Measurements from ENCODE around the gene CNBP. TPM values are rescaled to one million over a fixed set of nuclear protein-coding genes. Genes with fewer than 3 reads are reported as not detected.

CNBP gene
- total and polyA plus RNA-seq, 2 of the 4 experiments (the other 2 are of a cell fraction) = 217 to 223 TPM

DNA sequence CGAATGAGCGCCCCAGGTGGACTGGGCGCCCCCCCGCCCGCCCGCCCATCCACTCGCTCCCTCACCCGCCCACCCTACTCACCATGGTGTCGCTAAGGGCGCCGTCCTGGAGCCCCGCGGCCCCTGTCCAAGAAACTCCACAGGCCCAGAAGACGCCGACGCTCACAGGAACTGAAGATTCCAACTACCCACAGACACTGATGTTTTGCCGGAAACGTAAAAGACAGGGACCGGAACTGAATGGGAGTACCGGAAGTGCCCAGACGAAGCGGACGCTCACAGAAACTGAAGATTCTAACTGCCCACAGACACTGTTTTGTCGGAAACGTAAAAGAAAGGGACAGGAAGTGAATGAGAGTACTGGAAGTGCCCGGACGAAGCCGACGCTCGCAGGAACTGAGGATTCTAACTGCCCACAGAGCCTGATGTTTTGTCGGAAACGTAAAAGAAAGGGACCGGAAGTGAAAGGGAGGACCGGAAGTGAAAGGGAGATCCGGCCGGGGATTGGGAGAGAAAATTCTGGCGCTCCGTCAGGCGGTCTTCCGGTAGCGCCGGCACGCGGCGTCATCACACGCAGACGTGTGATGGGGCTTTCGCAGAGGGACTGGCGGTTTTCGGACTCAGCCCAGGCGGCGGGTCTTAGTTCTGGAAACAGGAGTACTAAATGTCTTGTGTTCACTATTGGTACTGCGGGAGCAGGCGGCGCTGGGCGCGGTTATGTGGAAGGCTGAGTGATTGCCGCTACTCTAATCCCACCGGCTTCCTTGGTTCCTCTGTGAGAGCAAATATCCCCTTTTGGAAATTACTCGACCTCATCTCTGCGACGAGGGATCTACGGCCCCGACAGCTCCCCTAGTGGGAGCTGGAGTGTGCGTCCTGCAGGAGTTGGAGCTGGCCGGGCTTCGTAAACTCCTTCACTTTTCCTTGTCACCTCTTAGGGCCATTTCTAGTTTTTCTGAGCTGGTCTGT, 22.5 kb downstream of the CNBP start, which contains the start of gene ISY1:
Gene ISY1 (minus strand): TSS at position 173 of the 969 bp plus-strand sequence. CDS start 88 bp downstream, at position 85.
- H2AFZ ChIP-seq (replicated peaks; ENCODE audit: low read length, poor library complexity) = peak within 1 kb of the TSS; percentile 99
- ChIA-PET CTCF (interaction anchor here (0.9 to 2.1 kb wide), 3 partner anchors 19 to 85 kb away, joined by 4 to 23 read pairs (median 8); no protein-coding TSS in a partner anchor), POLR2A (ENCODE audit: unreplicated experiment) (no interaction called here)
- peak within 1 kb of the TSS; percentile 99 for H3K4ac ChIP-seq (ENCODE audit: low read depth, low read length)
- H3K9me3 ChIP-seq (ENCODE audit: control insufficient read depth, insufficient read depth, low read length) = no peaks in the 10 kb centered on the region
- no peaks in the 10 kb centered on the region for H3K27me3 ChIP-seq (ENCODE audit: control insufficient read depth, insufficient read depth, low read length)
- H3K9me1 ChIP-seq (ENCODE audit: insufficient read depth, low read length) = 0 out of 2 replicates have a peak, but pooled peaks cover 4% of the 10 kb centered on the region
- H4K5ac ChIP-seq (ENCODE audit: low read depth, low read length) = peak within 1 kb of the TSS; percentile 97
- dilution Hi-C loops (cut with HindIII; ENCODE audit: low sequenced_read_pairs, unreplicated experiment) (no loop called here), in situ Hi-C loops (cut with MboI; ENCODE audit: low sequenced_read_pairs) (no loop called here), intact Hi-C loops (cut with micrococcal nuclease) (loop anchor here (1.0 kb wide), 3 partner anchors 84 to 191 kb away; partner anchors contain the start of gene COPG1)
- peaks cover 9% of the 10 kb centered on the region for H3K36me3 ChIP-seq (ENCODE audit: control insufficient read depth, insufficient read depth, low read length)
- H2BK5ac ChIP-seq (ENCODE audit: low read depth, low read length, poor library complexity, severe bottlenecking) = peak within 1 kb of the TSS; percentile 94
- peak within 1 kb of the TSS; percentile 99 for H3K56ac ChIP-seq (ENCODE audit: extremely low read depth, insufficient read depth, low read length)
- H3K79me1 ChIP-seq (ENCODE audit: low read depth in 1 of 2, low read length in 2 of 2) = peaks cover 9 to 39% of the 10 kb centered on the region in 2 experiments
- peak within 1 kb of the TSS; percentile 89 for H3K18ac ChIP-seq (ENCODE audit: low read depth, low read length)
- peak; percentile 87 for ATAC-seq (ENCODE audit: low read depth)
- H2AK9ac ChIP-seq (replicated peaks; ENCODE audit: low read depth, low read length, poor library complexity) = peak within 1 kb of the TSS; percentile 83
- peak within 1 kb of the TSS; percentile 89 for H3K14ac ChIP-seq (replicated peaks; ENCODE audit: low read depth, low read length)
- H2BK120ac ChIP-seq (ENCODE audit: low read depth, low read length) = peak within 1 kb of the TSS; percentile 94
- peak within 1 kb of the TSS; percentile 99 for H3K4me2 ChIP-seq (ENCODE audit: low read depth, low read length)
- H2AK5ac ChIP-seq (ENCODE audit: low read depth, low read length) = peak within 1 kb of the TSS; percentile 76
- peak; percentile 97 for DNase-seq
- H4K91ac ChIP-seq (ENCODE audit: insufficient read depth, low read depth, low read length) = peak within 1 kb of the TSS; percentile 97
- peak within 1 kb of the TSS; percentile 67 for H3K4me3 ChIP-seq (ENCODE audit: insufficient read depth, low read depth, low read length)
- H3K9ac ChIP-seq (ENCODE audit: low read depth, low read length) = peak within 1 kb of the TSS; percentile 92
- H4K20me1 ChIP-seq (ENCODE audit: insufficient read depth, low read length) = no peaks in the 10 kb centered on the region
- H3K23ac ChIP-seq (ENCODE audit: low read depth, low read length) = peak within 1 kb of the TSS; percentile 91
- H4K8ac ChIP-seq (ENCODE audit: low read depth in 2 of 2, low read length in 2 of 2) = peak within 1 kb of the TSS; percentile 66 to 99
- BruUV-seq (replicated peaks) = no TSS peak
- H3K4me1 ChIP-seq (ENCODE audit: control insufficient read depth, insufficient read depth, low read length) = peaks cover 2% of the 10 kb centered on the region
- 0% methylated on average over 23 of the region's 67 CpGs; no CpG with 5 or more reads in 1 of the 2 experiments for WGBS, 2 experiments (ENCODE audit: extremely low coverage in 2 of 2, insufficient read length in 1 of 2)
- H3K27ac ChIP-seq (ENCODE audit: insufficient read depth, low read length) = peak within 1 kb of the TSS; percentile 92
- peak within 1 kb of the TSS; percentile 81; the same call in 1 of the 2 replicates for H2BK20ac ChIP-seq (ENCODE audit: low read depth, low read length)
- peak within 1 kb of the TSS; percentile 82; the same call in 1 of the 3 replicates for H2BK15ac ChIP-seq (ENCODE audit: low read depth, low read length)
- TF ChIP-seq RAD21 (IDR thresholded peaks at IDR 0.05; ENCODE audit: low read length) (peak; percentile 56), RCOR1 (IDR thresholded peaks at IDR 0.05; ENCODE audit: insufficient replicate concordance, low read length) (no peak), MAFK (IDR thresholded peaks at IDR 0.05; ENCODE audit: low read depth, low read length) (no peak), CEBPB (IDR thresholded peaks at IDR 0.05; ENCODE audit: low read depth, low read length) (no peak), MAZ (IDR thresholded peaks at IDR 0.05; ENCODE audit: borderline replicate concordance, low read depth, low read length) (peak; percentile 44; the same call in 1 of the 2 replicates), SMC3 (IDR thresholded peaks at IDR 0.05; ENCODE audit: low read depth, low read length) (peak; percentile 60), POLR2A (IDR thresholded peaks at IDR 0.05; ENCODE audit: low read depth, low read length) (peak; percentile 95), BHLHE40 (IDR thresholded peaks at IDR 0.05; ENCODE audit: low read depth, low read length) (peak; percentile 61; the same call in 1 of the 2 replicates), FOS (IDR thresholded peaks at IDR 0.05; ENCODE audit: low read depth, low read length) (no peak)
- TF ChIP-seq, protein P1, sequence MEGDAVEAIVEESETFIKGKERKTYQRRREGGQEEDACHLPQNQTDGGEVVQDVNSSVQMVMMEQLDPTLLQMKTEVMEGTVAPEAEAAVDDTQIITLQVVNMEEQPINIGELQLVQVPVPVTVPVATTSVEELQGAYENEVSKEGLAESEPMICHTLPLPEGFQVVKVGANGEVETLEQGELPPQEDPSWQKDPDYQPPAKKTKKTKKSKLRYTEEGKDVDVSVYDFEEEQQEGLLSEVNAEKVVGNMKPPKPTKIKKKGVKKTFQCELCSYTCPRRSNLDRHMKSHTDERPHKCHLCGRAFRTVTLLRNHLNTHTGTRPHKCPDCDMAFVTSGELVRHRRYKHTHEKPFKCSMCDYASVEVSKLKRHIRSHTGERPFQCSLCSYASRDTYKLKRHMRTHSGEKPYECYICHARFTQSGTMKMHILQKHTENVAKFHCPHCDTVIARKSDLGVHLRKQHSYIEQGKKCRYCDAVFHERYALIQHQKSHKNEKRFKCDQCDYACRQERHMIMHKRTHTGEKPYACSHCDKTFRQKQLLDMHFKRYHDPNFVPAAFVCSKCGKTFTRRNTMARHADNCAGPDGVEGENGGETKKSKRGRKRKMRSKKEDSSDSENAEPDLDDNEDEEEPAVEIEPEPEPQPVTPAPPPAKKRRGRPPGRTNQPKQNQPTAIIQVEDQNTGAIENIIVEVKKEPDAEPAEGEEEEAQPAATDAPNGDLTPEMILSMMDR (conservative IDR thresholded peaks at IDR 0.05; ENCODE audit: low read depth, low read length) = peak; percentile 87
- TF ChIP-seq, protein P2, sequence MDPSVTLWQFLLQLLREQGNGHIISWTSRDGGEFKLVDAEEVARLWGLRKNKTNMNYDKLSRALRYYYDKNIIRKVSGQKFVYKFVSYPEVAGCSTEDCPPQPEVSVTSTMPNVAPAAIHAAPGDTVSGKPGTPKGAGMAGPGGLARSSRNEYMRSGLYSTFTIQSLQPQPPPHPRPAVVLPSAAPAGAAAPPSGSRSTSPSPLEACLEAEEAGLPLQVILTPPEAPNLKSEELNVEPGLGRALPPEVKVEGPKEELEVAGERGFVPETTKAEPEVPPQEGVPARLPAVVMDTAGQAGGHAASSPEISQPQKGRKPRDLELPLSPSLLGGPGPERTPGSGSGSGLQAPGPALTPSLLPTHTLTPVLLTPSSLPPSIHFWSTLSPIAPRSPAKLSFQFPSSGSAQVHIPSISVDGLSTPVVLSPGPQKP (IDR thresholded peaks at IDR 0.05; ENCODE audit: borderline replicate concordance, low read depth, low read length) = peak; percentile 3; the same call in 1 of the 2 replicates
- TF ChIP-seq, protein P3, sequence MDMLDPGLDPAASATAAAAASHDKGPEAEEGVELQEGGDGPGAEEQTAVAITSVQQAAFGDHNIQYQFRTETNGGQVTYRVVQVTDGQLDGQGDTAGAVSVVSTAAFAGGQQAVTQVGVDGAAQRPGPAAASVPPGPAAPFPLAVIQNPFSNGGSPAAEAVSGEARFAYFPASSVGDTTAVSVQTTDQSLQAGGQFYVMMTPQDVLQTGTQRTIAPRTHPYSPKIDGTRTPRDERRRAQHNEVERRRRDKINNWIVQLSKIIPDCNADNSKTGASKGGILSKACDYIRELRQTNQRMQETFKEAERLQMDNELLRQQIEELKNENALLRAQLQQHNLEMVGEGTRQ (IDR thresholded peaks at IDR 0.05; ENCODE audit: low read depth, low read length) = peak; percentile 40
